HCT116 (cell line): Measurements from ENCODE around the gene KRT15. TPM values are rescaled to one million over a fixed set of nuclear protein-coding genes. Genes with fewer than 3 reads are reported as not detected.

Experiments
- ATAC-seq: fragments of 200-7000 bp; cut with Tn5 transposase; 2 replicates; pipeline ENCODE4 v1.9.1; 2020; ENCODE audit warnings: mild to moderate bottlenecking, moderate library complexity
- BruUV-seq: library from RNA; stranded (reverse); fragments of 400-500 nt; replicated peaks from 2 replicates; lab custom pipeline; 2021; lab: Mats Ljungman, UMichigan
- CTCF ChIA-PET: fragments of 300-600 bp; sonication (Branson Sonifier 250); formaldehyde crosslinking; loops from one replicate; lab custom pipeline; 2021; ENCODE audit warnings: antibody characterized with exemption; lab: Charles Lee
- POLR2A ChIA-PET: fragments of 300-600, 350-600 bp; sonication (Branson Sonifier 250); formaldehyde crosslinking; loops from one replicate; lab custom pipeline; 2021; ENCODE audit warnings: antibody characterized with exemption; lab: Charles Lee
- RAD21 ChIA-PET, 2 experiments: fragments of 300-600 bp; sonication (Branson Sonifier 250); formaldehyde crosslinking; loops; one replicate each; lab custom pipeline; 2023; ENCODE audit warnings: low total read pairs in 2 of 2; ENCODE audit not compliant: uncharacterized antibody in 2 of 2, unreplicated experiment in 2 of 2, low non-redundant PET in 1 of 2; lab: Charles Lee
- DNase-seq: peaks from one replicate; pipeline ENCODE4 v3.0.0-alpha.2; 2010; ENCODE audit warnings: low read depth, low spot score
- H2AFZ ChIP-seq: fragments of 200-600 bp; shearing (Covaris generic), sonication (generic); 2 replicates; pipeline ENCODE4 v1.6.1; 2017; ENCODE audit warnings: low read depth, mixed run types, mixed read lengths, antibody characterized with exemption, low read length; ENCODE audit not compliant: poor library complexity, severe bottlenecking
- H3K27ac ChIP-seq: 2 replicates; pipeline ENCODE4 v1.5.1; 2012; ENCODE audit warnings: low read depth, low read length
- H3K27me3 ChIP-seq: fragments of 200-600 bp; sonication (generic); 2 replicates; pipeline ENCODE4 v1.6.1; 2016; ENCODE audit warnings: mixed run types, low read length, mixed read lengths; ENCODE audit not compliant: insufficient read depth
- H3K36me3 ChIP-seq, 2 experiments: fragments of 200-500 bp in 1 of 2; fragments of 200-600 bp in 1 of 2; sonication (Bioruptor generic) in 1 of 2; sonication (generic) in 1 of 2; 2 replicates each; pipeline versions ENCODE4 v1.5.1 to v1.6.1; 2014 to 2016; ENCODE audit warnings: low read length in 2 of 2, inconsistent platforms in 1 of 2, mixed read lengths in 1 of 2, mixed run types in 1 of 2; ENCODE audit not compliant: insufficient read depth in 2 of 2, control insufficient read depth in 1 of 2
- H3K4me1 ChIP-seq, 2 experiments: fragments of 200-600 bp in 1 of 2; sonication (generic) in 1 of 2; 2 replicates each; pipeline versions ENCODE4 v1.5.1 to v1.6.1; 2012 to 2017; ENCODE audit warnings: low read length in 2 of 2, inconsistent platforms in 1 of 2, mild to moderate bottlenecking in 1 of 2, mixed read lengths in 1 of 2, mixed run types in 1 of 2, moderate library complexity in 1 of 2; ENCODE audit not compliant: insufficient read depth in 2 of 2, control insufficient read depth in 1 of 2
- H3K4me2 ChIP-seq: fragments of 200-600 bp; sonication (generic); 2 replicates; pipeline ENCODE4 v1.6.1; 2017; ENCODE audit warnings: mixed run types, low read length, mixed read lengths
- H3K4me3 ChIP-seq, 2 experiments: fragments of 200-600 bp in 1 of 2; sonication (generic) in 1 of 2; replicated peaks in 1 of 2; 2 replicates each; pipeline ENCODE4 v1.5.1; 2011 to 2016; ENCODE audit warnings: low read length in 2 of 2, control low read depth in 1 of 2, low read depth in 1 of 2, mild to moderate bottlenecking in 1 of 2, mixed read lengths in 1 of 2, mixed run types in 1 of 2
- H3K79me2 ChIP-seq: fragments of 200-600 bp; sonication (generic); 2 replicates; pipeline ENCODE4 v1.6.1; 2017; ENCODE audit warnings: mild to moderate bottlenecking, mixed run types, low read length, moderate library complexity, mixed read lengths; ENCODE audit not compliant: insufficient read depth
- H3K9ac ChIP-seq: fragments of 200-600 bp; sonication (generic); 2 replicates; pipeline ENCODE4 v1.6.1; 2016; ENCODE audit warnings: low read length, mixed read lengths
- H3K9me2 ChIP-seq: fragments of 200-600 bp; sonication (generic), shearing (Covaris generic); 2 replicates; pipeline ENCODE4 v1.6.1; 2017; ENCODE audit warnings: mixed run types, mild to moderate bottlenecking, moderate library complexity; ENCODE audit not compliant: insufficient read depth
- H3K9me3 ChIP-seq, 2 experiments: fragments of 200-500 bp in 1 of 2; fragments of 200-600 bp in 1 of 2; sonication (Bioruptor generic) in 1 of 2; sonication (generic) in 1 of 2; 2 replicates each; pipeline ENCODE4 v1.6.1; 2014 to 2017; ENCODE audit warnings: low read length in 2 of 2, mixed read lengths in 2 of 2, inconsistent platforms in 1 of 2, low read depth in 1 of 2, mild to moderate bottlenecking in 1 of 2, mixed run types in 1 of 2, moderate library complexity in 1 of 2; ENCODE audit not compliant: control insufficient read depth in 1 of 2, insufficient read depth in 1 of 2
- H4K20me1 ChIP-seq: fragments of 200-600 bp; sonication (generic), shearing (Covaris generic); 2 replicates; pipeline ENCODE4 v1.6.1; 2017; ENCODE audit warnings: mixed run types, mild to moderate bottlenecking, moderate library complexity; ENCODE audit not compliant: insufficient read depth
- CBX3 ChIP-seq: IDR thresholded peaks from 2 replicates; pipeline ENCODE4 v1.6.1; 2012; ENCODE audit warnings: low read depth
- ELF1 ChIP-seq: IDR thresholded peaks from 2 replicates; pipeline ENCODE4 v1.6.1; 2012; ENCODE audit warnings: low read depth, borderline replicate concordance
- JUND ChIP-seq: IDR thresholded peaks from 2 replicates; pipeline ENCODE4 v1.6.1; 2012
- POLR2AphosphoS5 ChIP-seq: IDR thresholded peaks from 2 replicates; pipeline ENCODE4 v1.6.1; 2011; ENCODE audit warnings: mild to moderate bottlenecking, low read depth, low read length, moderate library complexity
- RAD21 ChIP-seq: IDR thresholded peaks from 2 replicates; pipeline ENCODE4 v1.6.1; 2012; ENCODE audit warnings: low read depth, mild to moderate bottlenecking
- SRF ChIP-seq: IDR thresholded peaks from 2 replicates; pipeline ENCODE4 v1.6.1; 2012; ENCODE audit warnings: low read depth
- TCF7L2 ChIP-seq: IDR thresholded peaks from 2 replicates; pipeline ENCODE4 v1.7.0; 2011; ENCODE audit warnings: borderline replicate concordance, inconsistent platforms; ENCODE audit not compliant: insufficient read depth, insufficient read length; ENCODE audit errors: extremely low read depth
- ZFX ChIP-seq: fragments of 450-650 bp; IDR thresholded peaks from 2 replicates; pipeline ENCODE4 v1.6.1; 2017
- ZNF274 ChIP-seq: fragments of 200-500 bp; sonication (Bioruptor generic); IDR thresholded peaks from 2 replicates; pipeline ENCODE4 v1.6.1; 2014; ENCODE audit warnings: mild to moderate bottlenecking, low read depth, low read length, inconsistent platforms
- intact Hi-C: fragments of 100-400 bp; cut with micrococcal nuclease; formaldehyde crosslinking; loops from 2 replicates; pipeline ENCODE4 v1.10.0; 2022
- total RNA-seq: library from RNA; stranded (reverse); gene quantifications from one replicate; pipeline ENCODE4 v1.2.1, GENCODE V29; 2021; ENCODE audit not compliant: unreplicated experiment
- TF ChIP-seq, protein P1 (sequence below): IDR thresholded peaks from 2 replicates; pipeline ENCODE4 v1.6.1; 2012
- TF ChIP-seq, protein P2 (sequence below), 3 experiments: fragments of 200-600 bp in 1 of 3; sonication (generic) in 1 of 3; IDR thresholded peaks in 2 of 3; conservative IDR thresholded peaks in 1 of 3; 2 replicates each; pipeline ENCODE4 v1.5.1; 2012 to 2017; ENCODE audit warnings: low read depth in 2 of 3, low read length in 2 of 3, antibody characterized with exemption in 1 of 3, borderline replicate concordance in 1 of 3, control low read depth in 1 of 3, mild to moderate bottlenecking in 1 of 3, mixed read lengths in 1 of 3, mixed run types in 1 of 3, moderate library complexity in 1 of 3; ENCODE audit not compliant: insufficient read depth in 1 of 3

The KRT15 gene
- total RNA-seq, 1 experiment from 2014 or later: 37.1 TPM

DNA sequence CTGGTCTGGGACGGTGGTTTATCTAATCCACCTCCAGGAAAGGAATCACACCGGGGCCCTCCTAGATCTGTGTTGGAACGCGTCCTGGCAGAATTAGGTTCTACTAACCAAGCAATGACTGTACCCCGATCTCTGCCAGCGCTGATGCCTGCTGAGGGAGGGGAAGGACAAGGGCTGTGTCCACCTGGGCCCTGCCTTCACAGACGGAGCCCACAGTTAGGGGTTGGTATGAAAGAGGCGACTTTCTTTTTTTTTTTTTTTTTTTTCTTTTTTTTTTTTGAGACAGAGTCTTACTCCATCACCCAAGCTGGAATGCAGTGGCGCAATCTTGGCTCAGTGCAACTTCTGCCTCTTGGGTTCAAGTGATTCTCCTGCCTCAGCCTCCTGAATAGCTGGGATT, 19.3 kb upstream of the KRT15 start:
- Histone ChIP-seq H3K27me3 (no peaks in the 10 kb centered on the region), H3K79me2 (no peaks in the 10 kb centered on the region), H3K9ac (no peak overlapping the region), H4K20me1 (no peaks in the 10 kb centered on the region), H3K4me2 (no peak overlapping the region), H2AFZ (no peak overlapping the region)
- ATAC-seq: no peak
- no TSS peak for BruUV-seq
- POLR2A ChIA-PET: interaction anchor here (0.9 kb wide), 1 partner anchor 10 kb away, joined by 4 read pairs; the partner anchor contains the start of gene KRT19
- TF ChIP-seq, protein P1, sequence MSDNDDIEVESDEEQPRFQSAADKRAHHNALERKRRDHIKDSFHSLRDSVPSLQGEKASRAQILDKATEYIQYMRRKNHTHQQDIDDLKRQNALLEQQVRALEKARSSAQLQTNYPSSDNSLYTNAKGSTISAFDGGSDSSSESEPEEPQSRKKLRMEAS: no peak
- no peak for TF ChIP-seq TCF7L2
- no peak for TF ChIP-seq POLR2AphosphoS5
- TF ChIP-seq JUND: no peak
- TF ChIP-seq RAD21: no peak
- TF ChIP-seq ELF1: no peak
- TF ChIP-seq SRF: no peak
- no peak for TF ChIP-seq CBX3
- TF ChIP-seq ZFX: no peak
- no peak for TF ChIP-seq ZNF274
- TF ChIP-seq, protein P2, sequence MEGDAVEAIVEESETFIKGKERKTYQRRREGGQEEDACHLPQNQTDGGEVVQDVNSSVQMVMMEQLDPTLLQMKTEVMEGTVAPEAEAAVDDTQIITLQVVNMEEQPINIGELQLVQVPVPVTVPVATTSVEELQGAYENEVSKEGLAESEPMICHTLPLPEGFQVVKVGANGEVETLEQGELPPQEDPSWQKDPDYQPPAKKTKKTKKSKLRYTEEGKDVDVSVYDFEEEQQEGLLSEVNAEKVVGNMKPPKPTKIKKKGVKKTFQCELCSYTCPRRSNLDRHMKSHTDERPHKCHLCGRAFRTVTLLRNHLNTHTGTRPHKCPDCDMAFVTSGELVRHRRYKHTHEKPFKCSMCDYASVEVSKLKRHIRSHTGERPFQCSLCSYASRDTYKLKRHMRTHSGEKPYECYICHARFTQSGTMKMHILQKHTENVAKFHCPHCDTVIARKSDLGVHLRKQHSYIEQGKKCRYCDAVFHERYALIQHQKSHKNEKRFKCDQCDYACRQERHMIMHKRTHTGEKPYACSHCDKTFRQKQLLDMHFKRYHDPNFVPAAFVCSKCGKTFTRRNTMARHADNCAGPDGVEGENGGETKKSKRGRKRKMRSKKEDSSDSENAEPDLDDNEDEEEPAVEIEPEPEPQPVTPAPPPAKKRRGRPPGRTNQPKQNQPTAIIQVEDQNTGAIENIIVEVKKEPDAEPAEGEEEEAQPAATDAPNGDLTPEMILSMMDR (IDR thresholded peaks at IDR 0.05 in 2 of 3, conservative IDR thresholded peaks at IDR 0.05 in 1 of 3; ENCODE audit: borderline replicate concordance in 1 of 3, insufficient read depth in 1 of 3, low read depth in 2 of 3, low read length in 2 of 3): no peak
- TF ChIP-seq, all 23 proteins: peak for 0
- peaks cover 22 to 62% of the 10 kb centered on the region in 2 experiments for H3K4me1 ChIP-seq
- no peak for DNase-seq
- H3K4me3 ChIP-seq: no peak overlapping the region
- no peaks in the 10 kb centered on the region for H3K36me3 ChIP-seq
- no peaks in the 10 kb centered on the region for H3K9me3 ChIP-seq
- H3K9me2 ChIP-seq: no peaks in the 10 kb centered on the region
- ChIA-PET RAD21 (no interaction called here), CTCF (interaction anchor here (4.9 kb wide), 1 partner anchor 11 kb away, joined by 39 read pairs; no protein-coding TSS in a partner anchor)
- no peak overlapping the region for H3K27ac ChIP-seq
- intact Hi-C loops: no loop called here
